ENCODE results near the gene KRT81.
"Not testable (repeated sequence)": the region's sequence is repeated elsewhere in the genome, so short reads cannot be mapped to it uniquely, and the experiment has no call there.

The KRT81 gene

DNA sequence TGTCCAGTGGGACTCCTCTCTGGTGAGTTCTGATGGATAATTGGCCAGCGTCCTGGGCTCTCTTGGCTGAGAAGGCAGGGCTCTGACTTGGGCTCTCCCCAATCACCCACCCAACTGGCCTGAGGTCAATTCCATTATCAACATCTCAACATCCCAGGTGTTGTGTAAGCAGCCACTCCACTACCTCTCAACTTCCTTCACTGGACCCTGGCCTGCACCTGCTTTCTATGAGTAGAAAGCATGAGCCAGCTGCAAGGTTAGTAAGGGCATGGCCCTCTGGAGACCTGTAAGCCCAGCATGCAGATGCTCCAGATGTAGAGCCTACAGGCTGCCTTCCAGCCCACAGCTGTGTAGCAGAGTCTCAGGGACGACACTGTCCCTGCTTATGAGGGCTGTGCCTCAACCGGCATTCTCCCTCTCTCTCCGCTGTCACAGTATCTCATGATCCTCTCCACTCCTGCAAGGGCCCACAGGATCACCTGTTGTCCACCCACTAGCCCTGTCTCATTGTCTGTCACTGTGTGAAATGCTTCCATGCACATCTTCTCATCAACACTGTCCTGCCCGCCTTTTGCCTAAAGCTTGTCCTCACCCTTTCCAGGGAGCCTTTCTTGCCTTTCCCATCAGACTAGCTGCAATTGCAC is 5.4 kb upstream of the KRT81 start:
- H3K9me3 ChIP-seq (ENCODE audit: control insufficient read depth, insufficient read depth, low read length), result no peaks in the 10 kb centered on the region
- H3K36me3 ChIP-seq (ENCODE audit: insufficient read depth, low read length), result no peaks in the 10 kb centered on the region
- H3K9ac ChIP-seq (ENCODE audit: low read depth, low read length), result no peak overlapping the region
- no peaks in the 10 kb centered on the region for H3K4me1 ChIP-seq (ENCODE audit: insufficient read depth, low read length)

DNA sequence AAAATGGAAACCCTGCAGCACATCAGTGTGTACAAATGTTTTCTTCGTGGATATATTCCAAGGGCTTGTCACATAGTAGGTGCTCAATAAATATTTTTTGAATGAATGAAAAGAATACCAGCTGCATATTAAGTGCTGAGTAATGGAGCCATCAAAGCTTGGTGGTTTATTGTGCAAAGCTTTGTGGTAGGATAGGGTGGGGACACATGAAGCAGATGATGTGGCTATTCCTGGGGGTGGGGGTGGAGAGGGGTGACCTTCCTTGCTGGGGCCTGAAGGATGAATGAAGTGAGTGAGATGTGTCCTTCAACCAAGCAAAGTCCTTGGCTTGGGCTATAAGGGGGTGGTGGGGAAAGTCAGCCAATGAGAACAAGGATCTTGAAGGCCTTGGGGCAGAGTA is 4.3 kb upstream of the KRT81 start:
- H3K9ac ChIP-seq (ENCODE audit: low read depth, low read length), result no peak overlapping the region
- no peaks in the 10 kb centered on the region for H3K36me3 ChIP-seq (ENCODE audit: insufficient read depth, low read length)
- no peaks in the 10 kb centered on the region for H3K9me3 ChIP-seq (ENCODE audit: control insufficient read depth, insufficient read depth, low read length)
- H3K4me1 ChIP-seq (ENCODE audit: insufficient read depth, low read length), result no peaks in the 10 kb centered on the region

DNA sequence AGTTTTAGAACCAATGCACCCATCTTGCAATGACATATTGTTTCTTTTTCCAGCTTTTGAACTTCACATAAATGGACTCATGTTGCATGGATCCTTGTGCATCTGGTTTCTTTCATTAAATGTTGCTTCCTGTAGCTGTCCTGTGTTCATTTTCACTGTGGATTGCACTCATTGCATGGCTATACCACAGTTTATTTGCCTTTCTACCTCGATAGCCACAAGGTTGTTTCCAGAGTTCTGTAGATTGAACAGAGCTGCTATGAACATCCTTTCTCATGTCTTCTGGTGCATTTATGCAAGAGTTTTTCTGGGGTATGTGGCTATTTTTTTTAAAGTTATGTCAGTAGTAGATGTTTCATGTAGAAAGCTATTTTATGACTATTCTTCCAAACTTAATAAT is 3.5 kb upstream of the KRT81 start:
- no peaks in the 10 kb centered on the region for H3K36me3 ChIP-seq (ENCODE audit: insufficient read depth, low read length)
- no peak overlapping the region for H3K9ac ChIP-seq (ENCODE audit: low read depth, low read length)
- no peaks in the 10 kb centered on the region for H3K9me3 ChIP-seq (ENCODE audit: control insufficient read depth, insufficient read depth, low read length)
- H3K4me1 ChIP-seq (ENCODE audit: insufficient read depth, low read length), result no peaks in the 10 kb centered on the region

DNA sequence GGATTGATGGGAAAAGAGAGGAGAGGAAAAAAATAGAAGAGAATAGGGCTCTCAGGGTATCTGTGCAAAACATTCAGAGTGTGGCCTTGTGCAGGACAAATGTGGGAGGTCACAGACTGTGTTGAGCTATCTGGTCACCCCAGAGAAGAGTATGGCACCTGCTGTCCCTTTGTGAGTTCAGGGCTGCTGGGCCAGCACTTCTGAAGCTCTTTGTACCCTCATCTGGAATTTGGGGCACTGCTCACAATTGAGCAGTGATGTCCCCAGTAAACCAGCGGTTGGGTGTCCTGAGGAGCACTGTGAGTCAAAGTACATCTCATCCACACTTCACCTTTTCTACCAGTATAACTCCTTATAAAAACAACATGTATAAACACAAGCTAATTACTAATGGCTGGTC is 2.6 kb upstream of the KRT81 start:
- Histone ChIP-seq H3K36me3 (ENCODE audit: insufficient read depth, low read length) (no peaks in the 10 kb centered on the region), H3K4me1 (ENCODE audit: insufficient read depth, low read length) (no peaks in the 10 kb centered on the region), H3K9me3 (ENCODE audit: control insufficient read depth, insufficient read depth, low read length) (no peaks in the 10 kb centered on the region), H3K9ac (ENCODE audit: low read depth, low read length) (no peak overlapping the region)

DNA sequence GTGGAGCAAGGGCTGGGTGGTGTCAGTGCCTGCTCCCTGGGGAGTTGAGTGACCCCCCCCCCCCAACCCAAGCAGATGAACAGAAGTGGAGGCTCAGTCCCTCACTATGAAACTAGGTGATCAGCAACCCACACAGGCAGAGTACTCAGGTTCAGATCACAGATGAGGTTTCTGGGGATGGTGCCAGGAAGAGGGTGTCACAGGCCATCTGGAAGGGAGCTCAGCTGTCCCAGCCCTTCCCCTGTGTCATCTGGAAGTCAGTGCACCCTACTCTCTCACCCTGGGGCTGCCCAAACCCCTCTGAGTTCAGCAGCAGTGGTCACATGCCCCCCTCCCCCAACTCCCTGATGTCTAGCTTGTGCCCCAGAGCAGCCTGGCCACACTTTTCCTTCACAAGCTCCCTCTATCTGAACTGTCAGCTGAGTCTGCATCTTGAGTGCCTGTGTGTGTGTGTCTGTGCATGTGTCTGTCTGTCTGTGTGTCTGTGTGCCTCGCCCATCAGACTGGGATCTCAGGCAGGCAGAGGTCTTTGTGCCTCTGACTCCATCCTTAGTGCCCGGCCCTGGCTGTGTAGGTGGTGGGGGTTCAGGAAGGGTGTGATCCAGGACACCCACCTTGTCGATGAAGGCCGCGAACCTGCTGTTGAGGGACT is 725 bp downstream of the KRT81 start:
- not testable (repeated sequence) for H3K9me3 ChIP-seq (ENCODE audit: control insufficient read depth, insufficient read depth, low read length); H3K9ac ChIP-seq (ENCODE audit: low read depth, low read length); H3K36me3 ChIP-seq (ENCODE audit: insufficient read depth, low read length); H3K4me1 ChIP-seq (ENCODE audit: insufficient read depth, low read length)

DNA sequence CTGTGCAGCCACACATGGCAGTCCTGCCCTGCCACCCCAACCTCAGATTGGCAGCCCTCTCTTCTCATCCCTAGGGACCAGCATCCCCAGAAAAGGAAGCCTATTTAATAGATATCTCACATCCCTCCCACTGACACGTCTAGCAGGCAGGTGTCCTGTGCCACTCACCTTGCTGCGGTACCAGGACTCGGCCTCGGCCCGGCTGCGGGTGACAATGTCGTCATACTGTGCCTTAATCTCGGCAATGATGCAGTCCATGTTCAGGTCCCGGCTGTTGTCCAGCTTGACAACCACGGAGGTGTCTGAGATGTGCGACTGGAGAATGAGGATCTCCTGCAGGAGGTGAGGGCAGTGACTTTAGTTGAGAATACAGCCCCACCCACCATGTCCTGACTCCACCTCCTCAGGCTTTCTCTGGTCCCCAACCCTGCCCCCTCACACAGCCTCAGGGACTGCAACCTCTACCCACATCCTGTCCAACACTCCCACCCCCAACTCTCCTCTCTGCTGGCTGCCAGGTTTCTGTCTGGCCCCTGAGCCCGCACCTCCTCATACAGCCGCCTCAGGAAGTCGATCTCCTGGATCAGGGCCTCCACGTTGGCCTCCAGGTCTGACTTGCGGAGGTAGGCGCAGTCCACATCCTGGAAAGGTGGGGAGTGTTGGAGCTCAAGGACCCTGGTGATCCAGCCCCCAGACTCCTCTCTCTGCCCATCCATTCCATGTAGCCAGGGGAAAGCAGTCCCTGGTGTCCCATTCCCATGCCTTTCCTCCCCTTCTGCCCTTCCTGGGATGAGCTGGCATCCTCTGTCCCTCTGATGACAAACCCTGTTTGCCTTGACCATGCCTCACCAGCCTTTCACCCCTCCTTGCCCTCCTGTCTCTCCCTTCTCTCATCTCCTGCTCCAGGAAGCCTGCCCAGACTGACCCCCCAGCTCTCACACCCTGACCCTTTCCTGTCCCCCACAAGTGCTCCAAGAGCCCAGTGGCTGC is 3.2 kb downstream of the KRT81 start:
- H3K9ac ChIP-seq (ENCODE audit: low read depth, low read length); H3K9me3 ChIP-seq (ENCODE audit: control insufficient read depth, insufficient read depth, low read length); H3K4me1 ChIP-seq (ENCODE audit: insufficient read depth, low read length); H3K36me3 ChIP-seq (ENCODE audit: insufficient read depth, low read length): not testable (repeated sequence)

DNA sequence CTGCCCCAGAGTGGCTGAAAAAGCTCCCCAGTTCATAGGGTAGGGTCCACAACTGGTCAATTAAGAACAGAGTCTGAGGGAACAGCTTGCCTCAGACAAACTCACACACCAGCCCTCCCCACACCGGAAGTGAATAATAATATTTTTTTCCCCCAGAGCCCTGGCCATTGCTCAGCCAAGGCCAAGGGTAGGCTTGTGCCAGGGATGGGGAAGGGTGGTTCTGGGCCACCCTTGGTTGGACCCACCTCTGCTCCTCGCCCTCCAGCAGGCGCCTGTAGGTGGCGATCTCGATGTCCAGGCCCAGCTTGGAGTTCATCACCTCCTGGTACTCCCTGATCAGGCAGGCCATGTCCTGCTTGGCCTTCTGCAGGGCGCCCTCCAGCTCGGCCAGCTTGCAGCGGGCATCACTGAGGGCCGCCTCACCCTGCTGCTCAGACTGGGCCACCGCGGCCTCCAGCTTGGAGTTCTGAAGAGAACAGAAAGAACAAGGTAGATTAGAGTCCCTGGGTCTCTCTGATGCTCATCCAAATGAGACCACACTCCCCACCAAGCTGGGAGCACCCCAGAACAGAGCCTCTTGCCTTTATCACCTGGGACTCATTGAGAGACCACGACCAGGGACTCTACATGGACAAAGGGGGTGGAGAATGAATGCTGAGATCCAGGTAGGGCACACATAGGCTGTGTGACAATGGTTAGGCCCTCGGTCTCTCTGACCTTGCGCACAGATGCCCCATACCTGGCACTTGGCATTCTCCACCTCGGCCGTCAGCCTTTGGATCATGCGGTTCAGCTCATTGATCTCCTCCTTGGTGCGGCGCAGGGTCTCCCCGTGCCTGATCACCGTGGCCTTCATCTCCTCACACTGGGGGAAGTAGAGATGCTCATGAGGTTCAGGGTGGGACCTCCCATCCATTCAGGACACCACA is 4.2 kb downstream of the KRT81 start:
- not testable (repeated sequence) for H3K36me3 ChIP-seq (ENCODE audit: insufficient read depth, low read length); H3K9me3 ChIP-seq (ENCODE audit: control insufficient read depth, insufficient read depth, low read length); H3K4me1 ChIP-seq (ENCODE audit: insufficient read depth, low read length); H3K9ac ChIP-seq (ENCODE audit: low read depth, low read length)

DNA sequence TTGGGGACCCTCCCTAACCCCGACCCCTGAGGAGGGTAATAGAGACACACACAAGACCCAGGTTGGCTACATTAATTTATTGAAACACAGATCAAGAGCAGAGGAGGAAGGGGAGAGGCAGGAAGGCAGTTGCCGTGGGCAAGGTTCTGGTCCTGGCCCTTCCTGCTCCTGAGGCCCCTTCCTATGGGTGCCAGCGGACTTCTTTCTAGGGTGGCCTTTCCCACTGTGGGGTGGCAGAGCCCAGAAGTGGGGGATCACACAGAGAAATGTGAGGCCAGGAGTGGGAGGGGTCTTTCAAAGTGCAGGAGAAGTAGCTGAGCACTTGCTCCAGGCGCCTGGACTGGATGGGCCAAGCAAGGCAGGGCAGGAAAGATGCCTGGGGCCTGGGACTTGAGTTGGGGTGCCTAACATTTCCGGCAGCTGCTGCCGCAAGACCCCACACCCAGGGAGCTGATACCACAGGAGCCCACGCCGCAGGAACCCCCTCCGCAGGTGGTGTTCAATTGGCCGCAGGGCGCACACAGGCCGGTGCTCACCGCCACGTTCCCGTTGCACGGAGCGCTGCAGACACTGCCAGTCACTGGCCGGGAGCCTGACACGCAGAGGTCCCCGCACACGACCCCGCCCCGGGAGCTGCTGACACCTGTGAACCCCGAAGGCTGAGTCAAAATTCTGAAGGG is 5.3 kb downstream of the KRT81 start:
- Histone ChIP-seq H3K9ac (ENCODE audit: low read depth, low read length) (no peak overlapping the region), H3K4me1 (ENCODE audit: insufficient read depth, low read length) (no peaks in the 10 kb centered on the region)

DNA sequence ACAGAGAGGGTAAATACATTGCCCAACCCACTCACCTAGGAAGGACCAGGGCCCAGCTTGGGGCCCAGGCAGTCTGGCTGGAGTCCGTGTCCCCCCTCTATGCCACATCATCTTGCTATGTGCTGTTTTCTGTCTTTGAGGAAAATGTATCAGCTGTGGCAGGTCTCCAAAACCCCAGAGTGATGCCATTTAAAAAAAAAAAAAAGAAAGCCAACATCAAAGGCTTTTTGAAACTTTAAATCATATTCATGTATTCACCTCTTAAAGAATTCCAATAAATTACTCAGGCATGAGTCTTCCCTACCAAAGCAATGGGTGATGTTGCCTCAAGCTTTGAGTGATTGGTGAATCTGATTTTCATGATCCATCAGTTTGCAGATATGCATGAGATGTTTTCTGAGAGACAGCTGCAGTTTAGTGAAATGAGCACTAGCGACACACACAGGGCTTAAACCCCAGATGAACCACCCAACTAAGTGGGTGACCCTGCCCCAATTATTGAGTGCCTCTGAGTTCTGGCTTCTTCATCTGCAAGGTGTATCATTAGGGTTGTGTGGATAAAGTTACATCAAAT is 6.1 kb downstream of the KRT81 start:
- no peak overlapping the region for H3K9ac ChIP-seq (ENCODE audit: low read depth, low read length)
- H3K9me3 ChIP-seq (ENCODE audit: control insufficient read depth, insufficient read depth, low read length), result no peaks in the 10 kb centered on the region
- no peaks in the 10 kb centered on the region for H3K4me1 ChIP-seq (ENCODE audit: insufficient read depth, low read length)
- no peaks in the 10 kb centered on the region for H3K36me3 ChIP-seq (ENCODE audit: insufficient read depth, low read length)

More for the DNA sequence above, 5.3 kb downstream of the KRT81 start:
- Histone ChIP-seq H3K36me3 (ENCODE audit: insufficient read depth, low read length) (no peaks in the 10 kb centered on the region), H3K9me3 (ENCODE audit: control insufficient read depth, insufficient read depth, low read length) (no peaks in the 10 kb centered on the region)

DNA sequence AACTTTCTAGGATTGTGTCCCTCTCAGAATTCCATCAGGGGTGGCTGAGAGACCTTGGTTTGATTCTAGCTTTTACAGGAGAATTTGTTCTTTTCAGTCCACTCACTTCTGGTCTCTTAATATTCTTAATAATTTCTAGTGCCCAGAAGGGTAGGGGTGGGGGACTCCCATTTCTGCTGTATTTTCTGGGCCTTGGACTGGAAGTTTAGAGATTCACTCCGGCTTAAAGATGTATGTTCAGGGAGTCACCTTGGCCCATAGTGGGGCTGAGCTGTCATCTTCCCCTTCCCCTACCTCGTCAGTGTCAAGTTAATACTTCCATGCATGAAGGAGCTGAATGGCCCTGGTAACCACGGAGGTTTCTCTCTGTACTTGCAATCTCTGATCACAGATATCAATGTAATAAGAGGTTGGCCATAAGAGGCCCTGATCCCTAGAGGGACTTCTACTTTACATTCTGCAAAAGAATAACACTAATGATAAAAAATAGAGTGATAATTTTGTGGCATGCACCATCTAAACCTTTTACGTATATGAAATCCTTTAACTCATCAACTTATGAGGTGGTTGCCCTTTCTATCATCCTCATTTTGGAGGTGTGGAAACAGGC is 6.7 kb downstream of the KRT81 start:
- Histone ChIP-seq H3K4me1 (ENCODE audit: insufficient read depth, low read length) (no peaks in the 10 kb centered on the region), H3K36me3 (ENCODE audit: insufficient read depth, low read length) (no peaks in the 10 kb centered on the region), H3K9me3 (ENCODE audit: control insufficient read depth, insufficient read depth, low read length) (no peaks in the 10 kb centered on the region), H3K9ac (ENCODE audit: low read depth, low read length) (no peak overlapping the region)

DNA sequence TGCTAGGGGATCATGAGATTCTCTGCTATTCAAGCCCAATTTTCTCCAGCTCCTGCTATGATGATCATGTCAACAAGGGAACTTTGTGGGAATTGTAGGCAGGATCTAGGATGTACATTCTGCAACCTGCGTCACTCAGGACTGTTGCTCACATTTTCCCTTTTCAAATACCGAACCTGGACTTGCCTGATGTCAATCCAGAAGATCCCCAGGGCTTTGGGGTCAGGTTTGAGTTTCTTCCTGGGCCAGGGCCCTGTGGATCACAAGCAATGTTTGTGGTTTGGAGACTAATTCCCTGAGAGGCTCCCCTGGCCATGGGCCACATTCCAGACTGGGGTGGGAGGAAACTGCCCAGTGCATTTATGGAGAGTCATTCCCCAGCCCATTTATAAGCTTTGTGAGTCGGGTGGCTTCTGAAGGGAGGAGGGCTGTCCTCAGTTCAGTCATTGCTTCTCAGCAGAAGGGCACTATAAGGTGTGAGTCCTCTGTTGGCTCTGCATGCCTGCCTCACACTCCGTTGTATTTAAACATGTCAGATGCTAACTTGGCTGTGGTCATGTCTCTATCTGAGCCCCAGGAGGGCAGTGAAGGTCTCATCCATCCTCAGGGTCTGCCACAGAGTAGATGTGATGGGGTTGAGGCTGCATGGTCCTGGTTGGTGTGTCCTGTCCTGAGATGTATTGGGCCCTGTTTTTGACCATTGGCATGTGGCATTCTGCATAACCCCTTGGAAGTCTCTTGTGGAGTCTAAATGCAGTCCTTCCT is 10.4 kb downstream of the KRT81 start:
- Histone ChIP-seq H3K4me1 (ENCODE audit: insufficient read depth, low read length) (no peaks in the 10 kb centered on the region), H3K36me3 (ENCODE audit: insufficient read depth, low read length) (no peaks in the 10 kb centered on the region), H3K9ac (ENCODE audit: low read depth, low read length) (no peak overlapping the region), H3K9me3 (ENCODE audit: control insufficient read depth, insufficient read depth, low read length) (no peaks in the 10 kb centered on the region)

DNA sequence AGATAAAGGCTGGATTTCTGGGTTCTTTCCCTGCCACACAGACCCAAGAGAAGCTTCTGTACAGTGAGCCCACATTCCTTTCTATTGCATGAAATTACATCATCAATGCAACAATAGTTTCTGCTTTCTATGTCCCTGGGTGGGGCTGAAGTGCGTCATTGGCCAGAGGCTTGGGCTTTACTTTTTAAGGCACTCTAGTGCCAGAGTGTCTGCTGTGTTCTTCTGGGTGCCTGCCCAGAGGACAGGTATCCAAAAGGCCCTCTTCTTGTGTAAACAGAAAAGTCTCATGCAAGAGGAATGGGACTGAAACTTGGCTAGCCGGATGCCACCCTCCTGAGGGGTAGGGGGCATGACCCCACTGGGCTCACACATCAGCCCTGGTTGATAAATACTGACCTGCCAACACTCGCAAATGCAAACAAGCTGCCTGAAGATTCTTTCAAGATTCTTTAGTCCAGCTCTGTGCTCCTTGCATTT is 11.0 kb downstream of the KRT81 start:
- H3K9me3 ChIP-seq (ENCODE audit: control insufficient read depth, insufficient read depth, low read length), result no peaks in the 10 kb centered on the region
- no peaks in the 10 kb centered on the region for H3K4me1 ChIP-seq (ENCODE audit: insufficient read depth, low read length)
- no peaks in the 10 kb centered on the region for H3K36me3 ChIP-seq (ENCODE audit: insufficient read depth, low read length)
- H3K9ac ChIP-seq (ENCODE audit: low read depth, low read length), result no peak overlapping the region

Measured in ES-I3 (cell line).